ENCODE data around the gene CASR.

Gene CASR

DNA sequence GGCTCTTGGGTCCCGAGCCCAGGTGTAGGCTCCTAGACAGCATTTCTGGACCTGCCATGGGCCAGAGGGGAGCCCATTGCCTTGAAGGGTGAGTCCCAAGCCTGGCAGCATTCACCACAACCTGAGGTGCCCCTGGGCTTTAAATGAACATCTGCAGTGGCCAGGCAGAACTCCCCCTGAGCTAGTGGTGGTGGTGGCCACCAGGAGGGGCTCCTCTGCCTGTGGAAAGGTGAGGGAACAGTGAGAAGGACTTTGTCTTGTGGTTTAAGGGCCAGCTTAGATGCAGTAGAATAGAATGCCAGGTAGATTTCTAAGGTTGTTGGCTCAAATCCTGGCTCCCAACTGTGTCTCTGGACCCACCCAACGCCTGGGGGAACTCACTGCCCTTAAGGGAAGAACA lies 55.6 kb downstream of the CASR start:
- no peaks in the 10 kb centered on the region for H3K4me1 ChIP-seq (ENCODE audit: insufficient read depth, low read length, severe bottlenecking)
- H3K9ac ChIP-seq (ENCODE audit: low read length), result no peak overlapping the region
- no peaks in the 10 kb centered on the region for H4K20me1 ChIP-seq (ENCODE audit: insufficient read depth, low read length)
- no peak overlapping the region for H2AFZ ChIP-seq (ENCODE audit: low read length)
- H3K27me3 ChIP-seq (ENCODE audit: insufficient read depth, low read length), result no peaks in the 10 kb centered on the region
- no peaks in the 10 kb centered on the region for H3K9me3 ChIP-seq (ENCODE audit: low read length)
- H3K27ac ChIP-seq (ENCODE audit: low read depth, low read length, poor library complexity, severe bottlenecking), result no peak overlapping the region
- no peaks in the 10 kb centered on the region for H3K36me3 ChIP-seq (ENCODE audit: insufficient read depth, low read length)
- no peaks in the 10 kb centered on the region for H3K79me2 ChIP-seq (ENCODE audit: insufficient read depth, low read length)
- no peak overlapping the region for H3K4me2 ChIP-seq (ENCODE audit: low read length)
- H3K9me2 ChIP-seq (ENCODE audit: low read depth, low read length), result no peaks in the 10 kb centered on the region
- no peak overlapping the region for H3K4me3 ChIP-seq (ENCODE audit: low read depth, low read length, poor library complexity, severe bottlenecking)
- TF ChIP-seq EZH2 (IDR thresholded peaks at IDR 0.05; ENCODE audit: borderline replicate concordance, low read length), result no peak
- TF ChIP-seq, protein P1, sequence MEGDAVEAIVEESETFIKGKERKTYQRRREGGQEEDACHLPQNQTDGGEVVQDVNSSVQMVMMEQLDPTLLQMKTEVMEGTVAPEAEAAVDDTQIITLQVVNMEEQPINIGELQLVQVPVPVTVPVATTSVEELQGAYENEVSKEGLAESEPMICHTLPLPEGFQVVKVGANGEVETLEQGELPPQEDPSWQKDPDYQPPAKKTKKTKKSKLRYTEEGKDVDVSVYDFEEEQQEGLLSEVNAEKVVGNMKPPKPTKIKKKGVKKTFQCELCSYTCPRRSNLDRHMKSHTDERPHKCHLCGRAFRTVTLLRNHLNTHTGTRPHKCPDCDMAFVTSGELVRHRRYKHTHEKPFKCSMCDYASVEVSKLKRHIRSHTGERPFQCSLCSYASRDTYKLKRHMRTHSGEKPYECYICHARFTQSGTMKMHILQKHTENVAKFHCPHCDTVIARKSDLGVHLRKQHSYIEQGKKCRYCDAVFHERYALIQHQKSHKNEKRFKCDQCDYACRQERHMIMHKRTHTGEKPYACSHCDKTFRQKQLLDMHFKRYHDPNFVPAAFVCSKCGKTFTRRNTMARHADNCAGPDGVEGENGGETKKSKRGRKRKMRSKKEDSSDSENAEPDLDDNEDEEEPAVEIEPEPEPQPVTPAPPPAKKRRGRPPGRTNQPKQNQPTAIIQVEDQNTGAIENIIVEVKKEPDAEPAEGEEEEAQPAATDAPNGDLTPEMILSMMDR (IDR thresholded peaks at IDR 0.05; ENCODE audit: low read length), result no peak
- H3F3A ChIP-seq (ENCODE audit: insufficient read depth, low read length), result no peaks in the 10 kb centered on the region

DNA sequence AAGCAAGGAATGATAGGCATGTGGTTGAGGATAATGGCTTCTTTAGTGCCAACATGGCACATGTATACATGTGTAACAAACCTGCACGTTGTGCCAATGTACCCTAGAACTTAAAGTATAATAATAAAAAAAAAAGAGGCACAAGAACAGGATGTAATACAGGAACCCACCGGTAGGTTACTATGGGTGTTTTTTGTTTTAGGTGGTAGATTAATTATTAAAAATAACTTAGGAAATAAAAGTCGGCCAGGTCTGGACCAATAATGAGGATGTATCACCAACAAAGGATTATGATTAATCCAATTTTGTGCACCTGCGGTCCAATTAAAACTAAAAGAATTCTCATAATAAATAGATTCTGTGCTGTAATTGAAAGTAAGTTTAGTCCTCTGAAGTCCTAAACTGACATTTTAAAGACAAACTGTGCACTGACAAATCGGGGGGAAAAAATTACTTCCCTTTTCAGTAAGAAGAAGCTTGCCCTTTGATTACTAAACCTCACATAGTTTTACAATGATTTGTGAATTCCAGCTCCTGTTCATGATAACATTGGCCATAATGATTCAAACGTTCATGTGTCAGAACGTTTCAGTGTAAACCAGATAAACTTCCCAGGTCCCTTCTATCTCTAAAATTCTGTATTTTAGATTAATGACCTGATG lies 62.2 kb downstream of the CASR start:
- H3K79me2 ChIP-seq (ENCODE audit: insufficient read depth, low read length), result no peaks in the 10 kb centered on the region
- peaks cover 35% of the 10 kb centered on the region for H3K4me1 ChIP-seq (ENCODE audit: insufficient read depth, low read length, severe bottlenecking)
- peak overlapping the region; percentile 85 for H3K27ac ChIP-seq (ENCODE audit: low read depth, low read length, poor library complexity, severe bottlenecking)
- no peaks in the 10 kb centered on the region for H3K36me3 ChIP-seq (ENCODE audit: insufficient read depth, low read length)
- peak overlapping the region; percentile 4 for H3K4me3 ChIP-seq (ENCODE audit: low read depth, low read length, poor library complexity, severe bottlenecking)
- no peaks in the 10 kb centered on the region for H3F3A ChIP-seq (ENCODE audit: insufficient read depth, low read length)
- no peaks in the 10 kb centered on the region for H3K27me3 ChIP-seq (ENCODE audit: insufficient read depth, low read length)
- H3K9me3 ChIP-seq (ENCODE audit: low read length), result no peaks in the 10 kb centered on the region
- H2AFZ ChIP-seq (ENCODE audit: low read length), result peak overlapping the region; percentile 93
- H4K20me1 ChIP-seq (ENCODE audit: insufficient read depth, low read length), result no peaks in the 10 kb centered on the region
- peak overlapping the region; percentile 31; the same call in 1 of the 2 replicates for H3K9ac ChIP-seq (ENCODE audit: low read length)
- no peaks in the 10 kb centered on the region for H3K9me2 ChIP-seq (ENCODE audit: low read depth, low read length)
- H3K4me2 ChIP-seq (ENCODE audit: low read length), result peak overlapping the region; percentile 25
- TF ChIP-seq, protein P1 (IDR thresholded peaks at IDR 0.05; ENCODE audit: low read length), result peak; percentile 41
- TF ChIP-seq EZH2 (IDR thresholded peaks at IDR 0.05; ENCODE audit: borderline replicate concordance, low read length), result no peak

DNA sequence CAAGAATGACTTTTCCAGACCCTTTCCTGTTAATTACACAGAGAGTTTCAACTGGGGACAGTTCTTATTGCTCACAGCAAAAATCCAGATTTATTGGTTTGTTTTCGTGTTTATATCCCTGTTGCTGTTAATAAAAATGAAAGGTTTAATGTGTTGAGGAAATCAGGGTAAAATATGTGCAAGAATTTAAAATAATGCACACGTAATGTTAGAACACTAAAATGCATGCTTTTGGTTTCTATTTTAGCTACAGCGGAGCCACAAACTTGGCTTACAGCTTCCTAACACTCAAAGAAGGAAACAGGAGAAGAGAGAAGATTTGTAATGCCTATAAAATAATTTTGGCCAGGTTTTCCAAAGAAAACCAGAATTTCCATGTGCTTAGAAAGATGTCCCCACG lies 62.7 kb downstream of the CASR start:
- Histone ChIP-seq H3F3A (ENCODE audit: insufficient read depth, low read length) (no peaks in the 10 kb centered on the region), H3K36me3 (ENCODE audit: insufficient read depth, low read length) (no peaks in the 10 kb centered on the region), H3K27ac (ENCODE audit: low read depth, low read length, poor library complexity, severe bottlenecking) (peak overlapping the region; percentile 85), H4K20me1 (ENCODE audit: insufficient read depth, low read length) (no peaks in the 10 kb centered on the region), H2AFZ (ENCODE audit: low read length) (peak overlapping the region; percentile 93), H3K79me2 (ENCODE audit: insufficient read depth, low read length) (no peaks in the 10 kb centered on the region), H3K4me2 (ENCODE audit: low read length) (peak overlapping the region; percentile 25), H3K4me3 (ENCODE audit: low read depth, low read length, poor library complexity, severe bottlenecking) (peak overlapping the region; percentile 4), H3K4me1 (ENCODE audit: insufficient read depth, low read length, severe bottlenecking) (peaks cover 36% of the 10 kb centered on the region), H3K27me3 (ENCODE audit: insufficient read depth, low read length) (no peaks in the 10 kb centered on the region), H3K9me2 (ENCODE audit: low read depth, low read length) (no peaks in the 10 kb centered on the region), H3K9me3 (ENCODE audit: low read length) (no peaks in the 10 kb centered on the region), H3K9ac (ENCODE audit: low read length) (peak overlapping the region; percentile 31; the same call in 1 of the 2 replicates)
- TF ChIP-seq, protein P1 (IDR thresholded peaks at IDR 0.05; ENCODE audit: low read length), result no peak
- no peak for TF ChIP-seq EZH2 (IDR thresholded peaks at IDR 0.05; ENCODE audit: borderline replicate concordance, low read length)

All from OCI-LY1 (cell line).